HG03045 (cell line): ENCODE results near the gene PHLDA3.
"Not testable (repeated sequence)": the region's sequence is repeated elsewhere in the genome, so short reads cannot be mapped to it uniquely, and the experiment has no call there.

Experiments
- ATAC-seq: cut with Tn5 transposase; IDR thresholded peaks from one replicate; pipeline ENCODE4 v1.9.1; 2021; ENCODE audit warnings: mild to moderate bottlenecking, moderate library complexity; ENCODE audit not compliant: unreplicated experiment

PHLDA3 gene

DNA sequence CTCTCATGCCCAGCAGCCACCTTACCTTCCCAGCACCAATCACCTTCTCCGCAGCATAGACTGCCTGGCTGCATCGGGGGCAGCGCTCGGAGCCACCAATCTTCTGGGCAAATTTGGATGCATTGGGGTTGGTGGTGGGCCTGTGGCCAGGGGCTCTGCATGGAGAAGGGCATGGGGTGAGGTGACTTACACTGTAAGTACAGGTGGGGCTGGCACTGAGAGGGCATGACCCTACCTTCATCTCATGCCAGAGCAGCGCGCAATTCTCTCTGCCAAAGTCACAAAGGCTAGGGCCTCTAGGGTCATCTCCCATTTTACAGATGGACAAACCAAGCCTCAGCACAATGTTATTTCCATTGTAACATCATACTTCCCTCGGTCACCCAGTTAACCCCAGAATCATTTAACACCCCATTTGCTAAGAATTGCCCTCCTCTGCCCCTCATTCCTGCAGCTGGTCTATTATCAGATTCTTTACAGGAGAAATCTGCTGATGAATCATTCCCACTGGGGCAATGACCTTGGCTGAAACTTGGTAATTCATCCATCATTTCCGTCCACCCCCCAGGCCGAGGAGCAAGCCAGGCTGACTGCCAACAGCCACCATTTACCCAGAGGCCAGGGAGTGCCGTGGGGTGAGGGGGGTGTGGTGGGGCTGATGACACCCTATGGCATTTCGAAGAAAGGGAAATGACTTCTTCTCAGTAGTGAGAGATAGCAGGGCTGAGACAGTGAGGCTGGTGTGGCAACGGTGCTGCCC, 20.0 kb upstream of the PHLDA3 start:
- no peak for ATAC-seq

GRCh38 chr1:201487742-201488141, 18.8 kb upstream of the PHLDA3 start:
- ATAC-seq = no peak

GRCh38 chr1:201486187-201486586, 17.2 kb upstream of the PHLDA3 start:
- no peak for ATAC-seq

GRCh38 chr1:201485184-201485774, 16.3 kb upstream of the PHLDA3 start:
- ATAC-seq = no peak

DNA sequence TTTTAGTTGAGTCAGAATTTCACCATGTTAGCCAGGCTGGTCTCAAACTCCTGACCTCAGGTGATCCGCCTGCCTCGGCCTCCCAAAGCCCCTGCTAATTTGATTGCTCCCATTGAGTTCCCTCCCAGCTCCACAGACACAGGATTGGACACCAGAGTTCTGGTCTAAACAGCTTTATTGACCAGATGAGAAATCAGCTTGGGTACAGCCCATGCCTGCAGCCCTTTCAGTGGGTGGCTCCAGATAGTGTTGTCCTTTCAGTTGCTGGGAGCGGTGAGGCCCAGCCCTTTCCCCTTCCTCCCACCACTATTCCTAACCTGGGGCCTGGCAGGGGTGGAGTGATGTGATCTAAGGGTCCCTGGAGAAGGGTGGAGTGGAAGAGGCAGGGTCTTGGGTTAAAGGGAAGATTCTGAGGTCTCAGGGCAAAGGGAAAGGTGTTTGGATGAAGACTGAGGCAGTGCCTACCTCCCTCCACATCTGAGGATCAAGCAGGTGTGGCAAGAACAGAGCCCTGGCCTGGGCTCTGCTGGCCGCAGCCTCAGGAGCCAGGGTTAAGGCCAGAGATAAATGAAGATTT, 14.5 kb upstream of the PHLDA3 start:
- ATAC-seq = no peak

DNA sequence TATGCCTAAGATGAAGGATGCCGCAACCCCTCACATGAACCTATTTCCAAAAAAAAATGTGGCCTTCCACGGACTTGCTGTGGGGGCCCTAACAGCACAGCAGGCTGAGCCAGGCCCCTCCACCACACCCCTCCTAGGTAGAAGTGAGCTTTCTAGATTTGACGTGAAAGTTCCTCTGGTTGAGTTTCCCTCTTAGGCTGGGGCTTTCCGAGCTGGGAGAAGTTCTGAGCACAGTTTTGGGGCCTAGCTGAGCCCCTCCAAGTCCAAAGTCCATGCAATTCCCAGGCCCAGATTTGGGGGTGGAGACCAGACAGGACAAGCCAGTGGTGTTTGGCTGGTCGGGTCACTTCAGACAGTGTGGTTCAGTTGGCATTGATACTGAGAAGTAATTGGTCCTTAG, 13.8 kb upstream of the PHLDA3 start:
- peak; percentile 44 for ATAC-seq

GRCh38 chr1:201481761-201482493, 12.9 kb upstream of the PHLDA3 start:
- peak; percentile 76 for ATAC-seq

DNA sequence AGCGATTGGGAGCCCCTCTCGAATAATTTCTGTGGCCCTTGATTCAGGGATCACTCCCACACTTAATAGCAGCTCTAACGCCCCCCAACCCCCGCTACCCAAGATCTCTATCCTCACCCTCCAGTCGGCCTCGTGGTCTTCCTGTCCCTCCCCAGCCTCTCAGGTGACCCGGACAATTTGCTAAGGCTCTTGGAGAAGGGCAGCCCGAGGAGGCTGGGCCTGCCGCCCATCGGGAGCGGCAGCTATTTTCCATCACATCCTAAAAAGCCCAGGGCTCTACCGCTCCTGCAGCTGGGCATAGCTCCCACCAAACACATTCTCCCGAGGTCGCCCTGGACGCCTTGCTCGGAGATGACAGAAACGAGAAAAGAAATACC, 12.0 kb upstream of the PHLDA3 start:
- no peak for ATAC-seq

DNA sequence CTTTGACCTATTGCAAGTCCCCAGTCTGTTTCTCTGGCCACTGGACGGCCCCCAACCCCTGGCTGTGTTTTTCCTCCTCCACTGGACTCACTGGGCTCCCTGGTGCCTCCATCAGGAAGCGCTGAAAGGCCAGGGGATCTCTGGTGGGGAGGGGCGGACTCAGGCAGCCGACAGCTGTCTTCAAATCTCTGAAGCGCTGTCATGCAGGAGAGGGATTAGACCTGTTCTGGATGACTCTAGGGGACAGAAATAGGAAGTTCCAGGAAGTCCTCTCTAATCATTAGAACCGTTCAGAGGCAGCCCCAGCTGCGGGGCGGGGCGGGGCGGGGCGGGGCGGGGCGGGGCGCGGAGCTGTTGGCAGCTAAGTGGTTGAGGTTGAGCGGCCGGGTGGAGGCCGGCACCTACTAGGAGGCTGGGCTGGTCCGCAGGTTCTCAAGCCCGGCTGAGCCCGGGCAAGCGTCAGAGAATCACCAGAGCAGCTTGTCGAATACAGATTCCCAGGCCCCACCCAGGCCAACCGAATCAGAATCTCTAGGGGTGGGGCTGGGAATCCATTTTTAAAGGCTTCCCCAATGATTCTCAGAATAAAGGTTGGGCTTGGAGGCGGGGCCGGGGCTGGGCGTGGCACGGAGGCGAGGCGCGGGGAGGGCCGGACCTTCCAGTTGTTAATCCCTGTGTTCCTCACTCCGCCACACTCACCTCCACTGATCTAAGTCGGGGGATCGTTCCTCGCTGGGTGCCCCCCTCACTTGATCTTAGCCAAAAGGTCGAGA, 11.4 kb upstream of the PHLDA3 start:
- peak; percentile 50 for ATAC-seq

DNA sequence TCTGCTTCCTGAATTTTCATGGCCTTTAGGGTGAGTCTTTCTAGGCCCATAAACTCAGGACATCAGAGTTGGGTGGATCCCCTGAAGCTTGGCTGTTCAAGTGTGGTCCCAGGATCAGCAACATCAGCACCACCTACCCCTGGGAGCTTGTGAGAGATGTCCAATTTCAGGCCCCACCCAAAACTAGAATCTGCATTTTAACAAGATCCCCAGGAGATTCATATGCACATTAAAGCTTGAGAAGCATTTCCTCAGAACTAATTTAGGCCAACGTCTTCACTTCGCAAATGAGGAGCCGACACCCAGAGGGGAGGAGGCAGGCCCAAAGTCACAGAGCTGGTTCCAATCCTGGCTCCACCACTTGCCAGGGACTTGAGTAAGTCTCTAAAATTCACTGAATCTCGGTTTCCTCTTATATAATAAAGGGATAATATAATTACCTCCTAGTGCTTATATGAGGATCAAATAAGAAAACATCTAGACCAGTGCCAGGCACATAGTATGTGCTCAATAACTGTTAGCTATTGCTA, 10.3 kb upstream of the PHLDA3 start:
- no peak for ATAC-seq

- ATAC-seq = not testable (repeated sequence)
These were observed 9.7 kb upstream of the PHLDA3 start for GRCh38 chr1:201478666-201479065.

DNA sequence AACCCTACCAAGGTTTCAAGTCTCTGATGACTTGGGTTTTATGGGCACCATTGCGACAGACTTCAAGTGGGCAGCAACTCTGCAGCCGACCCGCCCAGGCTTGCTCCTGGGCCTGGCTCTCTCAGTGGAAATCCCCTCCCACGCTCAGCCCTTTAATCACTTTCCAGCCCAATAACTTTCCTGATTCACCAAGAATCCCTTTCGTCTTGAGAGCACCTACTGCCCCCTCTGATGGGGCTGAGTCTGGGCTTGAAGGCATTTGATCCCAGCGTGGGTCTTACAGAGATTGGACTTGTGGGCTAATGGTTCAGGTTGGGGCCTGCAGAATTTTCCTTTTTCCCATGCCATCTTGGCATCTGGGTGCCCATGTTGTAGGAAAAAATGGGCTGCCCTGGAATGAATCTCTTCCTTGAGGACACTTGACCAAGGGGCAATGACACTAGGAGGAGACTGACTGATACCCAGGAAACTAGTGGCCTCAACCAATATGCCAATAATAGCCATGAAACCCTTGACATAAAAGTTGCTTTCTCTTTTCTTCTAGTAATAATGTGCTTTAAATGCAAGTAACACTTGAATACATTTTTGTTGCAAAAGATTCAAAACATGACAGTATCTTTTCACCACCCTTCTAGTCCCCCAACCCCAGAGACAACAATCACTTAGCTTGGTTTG, 7.8 kb upstream of the PHLDA3 start:
- no peak for ATAC-seq

DNA sequence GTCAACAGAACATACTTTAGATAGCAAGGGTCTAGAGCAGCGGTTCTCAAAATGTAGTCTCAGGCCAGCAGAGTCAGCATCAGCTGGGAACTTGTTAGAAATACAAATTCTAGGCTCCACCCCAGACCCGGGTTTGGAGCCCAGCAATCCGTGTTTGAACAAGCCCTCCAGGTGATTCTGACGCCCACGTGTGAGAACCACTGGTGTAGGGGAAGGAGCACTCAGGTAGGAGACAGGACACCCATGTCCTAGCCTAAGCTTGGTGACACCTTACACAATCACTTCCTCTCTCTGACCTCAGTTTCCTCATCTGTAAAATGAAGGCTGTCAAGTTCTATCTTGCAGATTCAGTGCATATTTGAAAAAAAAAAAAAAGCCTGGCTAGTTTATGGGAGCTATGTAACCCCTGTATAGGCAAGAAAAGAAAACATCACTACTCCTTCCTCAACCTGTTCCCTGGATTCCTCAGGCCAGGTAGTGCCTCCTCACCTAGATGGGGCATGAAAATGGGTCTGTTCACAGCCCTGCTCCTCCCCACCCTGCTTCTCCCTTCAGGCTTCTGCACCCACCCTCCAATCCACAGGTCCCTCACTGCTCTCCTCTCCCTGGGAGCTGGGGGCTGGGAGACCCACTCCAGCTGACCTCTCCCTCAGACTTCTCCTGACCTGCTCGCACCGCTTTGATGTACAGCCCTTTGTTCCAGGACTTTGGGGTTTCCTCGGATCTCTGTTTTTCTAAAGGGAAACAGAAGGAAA, 7.1 kb upstream of the PHLDA3 start:
- ATAC-seq = no peak

DNA sequence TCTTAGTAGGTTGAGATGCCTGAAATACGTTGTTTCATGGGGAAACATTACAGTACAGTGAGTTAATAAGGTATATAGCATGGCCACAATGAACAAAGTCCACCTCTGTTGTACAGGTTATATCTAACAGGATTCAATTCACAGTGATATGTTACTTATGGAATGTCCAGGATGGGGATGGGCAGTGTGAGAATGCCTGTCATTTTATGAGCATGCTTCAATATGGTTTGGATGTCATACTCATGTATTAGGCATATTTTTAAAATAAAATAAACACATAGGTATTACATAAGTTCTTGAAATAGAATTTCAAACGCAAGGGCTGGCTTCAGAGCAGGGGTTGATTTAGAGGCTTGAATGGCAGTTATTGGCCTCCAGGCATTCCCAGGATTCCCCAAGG, 6.1 kb upstream of the PHLDA3 start:
- ATAC-seq = no peak

DNA sequence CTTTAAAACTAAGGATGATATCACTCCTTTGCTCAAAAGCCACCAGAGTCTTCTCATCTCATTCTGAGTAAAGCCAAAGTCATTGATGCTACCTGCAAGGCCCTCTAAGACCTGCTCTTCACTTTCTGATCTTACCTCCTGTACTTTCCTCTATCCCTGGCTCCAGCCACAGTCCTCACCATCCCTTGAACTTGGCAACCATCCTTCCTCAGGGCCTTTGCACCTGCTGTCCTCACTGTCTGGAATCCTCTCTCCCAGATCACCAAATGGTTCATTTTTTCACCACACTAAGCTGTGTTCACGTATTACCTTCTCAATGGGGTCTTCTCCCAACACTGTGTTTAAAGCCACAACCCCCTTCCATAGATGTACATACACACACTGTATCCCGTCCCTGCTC, 4.3 kb upstream of the PHLDA3 start:
- ATAC-seq = no peak

- not testable (repeated sequence) for ATAC-seq
These were observed 3.3 kb upstream of the PHLDA3 start for GRCh38 chr1:201472321-201472720.

GRCh38 chr1:201471772-201472171, 2.8 kb upstream of the PHLDA3 start:
- ATAC-seq = no peak

- ATAC-seq = no peak
These were observed 1.6 kb upstream of the PHLDA3 start for GRCh38 chr1:201470581-201470980.

DNA sequence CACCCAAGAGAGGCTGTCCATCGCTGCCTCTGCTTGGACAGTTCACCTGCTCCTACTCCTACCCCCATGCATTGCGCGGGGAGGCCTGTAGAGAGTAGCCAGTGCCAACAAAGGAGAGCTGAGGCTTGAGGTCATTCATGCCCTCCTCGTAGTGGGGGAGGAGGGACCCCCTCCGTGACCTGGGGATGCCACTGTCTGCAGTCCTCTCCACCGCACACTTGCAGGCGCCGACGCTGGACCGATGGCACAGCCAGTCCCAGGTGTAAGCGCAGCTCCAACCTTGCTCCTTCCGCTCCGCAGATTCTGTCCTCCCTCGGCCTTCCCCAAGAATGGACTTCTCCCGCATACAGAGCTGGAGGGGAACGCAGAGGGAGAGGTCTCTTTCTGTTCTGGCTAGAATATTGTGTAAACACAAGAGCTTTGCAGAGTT, 672 bp upstream of the PHLDA3 start:
- ATAC-seq = no peak

DNA sequence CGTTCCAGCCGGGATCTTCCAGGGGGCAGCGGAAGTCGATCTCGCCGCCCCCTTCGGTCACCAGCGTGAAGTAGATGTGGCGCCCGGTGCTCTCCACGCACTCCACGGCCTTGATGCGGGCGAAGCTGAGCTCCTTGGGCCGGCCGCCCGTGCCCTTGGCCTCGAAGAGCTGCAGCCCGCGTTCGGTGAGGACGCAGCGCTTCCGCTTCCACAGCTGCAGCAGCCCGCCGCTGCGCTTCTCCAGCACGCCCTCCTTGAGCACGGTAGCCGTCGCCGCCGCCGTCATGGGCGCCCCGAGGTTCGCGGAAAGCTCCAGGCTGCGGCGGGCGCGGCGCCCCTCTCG, 516 bp downstream of the PHLDA3 start:
- peak; percentile 43 for ATAC-seq
